NB4 (cell line): ENCODE data around the gene CNGA1.

ENCODE experiments used
- DNase-seq: peaks from one replicate; pipeline ENCODE4 v3.0.0; 2010; ENCODE audit warnings: low read depth
- H3K4me3 ChIP-seq: one replicate; pipeline ENCODE4 v1.5.1; 2011; ENCODE audit warnings: mild to moderate bottlenecking, low read depth, low read length, moderate library complexity
- CTCF ChIP-seq: IDR thresholded peaks from one replicate; pipeline ENCODE4 v1.5.1; 2012; ENCODE audit warnings: low read depth, low read length
- MAX ChIP-seq: IDR thresholded peaks from 2 replicates; pipeline ENCODE4 v1.6.1; 2011; ENCODE audit warnings: low read depth, low read length
- MYC ChIP-seq: IDR thresholded peaks from 2 replicates; pipeline ENCODE4 v1.6.1; 2011; ENCODE audit warnings: low read depth, low read length
- POLR2A ChIP-seq: IDR thresholded peaks from 2 replicates; pipeline ENCODE4 v1.6.1; 2011; ENCODE audit warnings: mild to moderate bottlenecking; ENCODE audit not compliant: insufficient read length; ENCODE audit errors: extremely low read depth

Gene CNGA1

GRCh38 chr4:48033825-48034413 is 17.4 kb upstream of the CNGA1 start:
- TF ChIP-seq POLR2A: no peak
- no peak for TF ChIP-seq MAX
- TF ChIP-seq CTCF: peak; percentile 51
- TF ChIP-seq MYC: no peak
- H3K4me3 ChIP-seq: no peak overlapping the region
- peak; percentile 54 for DNase-seq

- TF ChIP-seq MYC (no peak), POLR2A (no peak), CTCF (no peak), MAX (no peak)
- no peak for DNase-seq
- H3K4me3 ChIP-seq: no peak overlapping the region
Measured at GRCh38 chr4:48033412-48033811, 16.9 kb upstream of the CNGA1 start.

GRCh38 chr4:48032721-48033120 is 16.2 kb upstream of the CNGA1 start:
- DNase-seq: no peak
- TF ChIP-seq POLR2A: no peak
- TF ChIP-seq CTCF: no peak
- TF ChIP-seq MAX: no peak
- TF ChIP-seq MYC: no peak
- no peak overlapping the region for H3K4me3 ChIP-seq

GRCh38 chr4:48031802-48032525 is 15.5 kb upstream of the CNGA1 start:
- TF ChIP-seq MYC: no peak
- TF ChIP-seq POLR2A: no peak
- TF ChIP-seq MAX: no peak
- no peak for TF ChIP-seq CTCF
- no peak overlapping the region for H3K4me3 ChIP-seq
- no peak for DNase-seq

GRCh38 chr4:48030470-48030869 is 14.0 kb upstream of the CNGA1 start:
- DNase-seq: no peak
- TF ChIP-seq POLR2A: no peak
- TF ChIP-seq CTCF: no peak
- TF ChIP-seq MYC: no peak
- TF ChIP-seq MAX: no peak
- H3K4me3 ChIP-seq: no peak overlapping the region
